GM12875 (cell line): ENCODE data around the gene PRKAG2.
A peak's percentile ranks its signal among the peaks of the same experiment; 100 is the strongest.

Source experiments
- H3K4me3 ChIP-seq: one replicate; pipeline ENCODE4 v1.5.1; 2011; ENCODE audit warnings: low read depth, low read length, control low read depth
- CTCF ChIP-seq: IDR thresholded peaks from 2 replicates; pipeline ENCODE4 v1.5.1; 2011; ENCODE audit warnings: low read depth, mild to moderate bottlenecking, control low read depth, inconsistent platforms, low read length, moderate library complexity, borderline replicate concordance; ENCODE audit not compliant: insufficient read depth

The PRKAG2 gene

DNA sequence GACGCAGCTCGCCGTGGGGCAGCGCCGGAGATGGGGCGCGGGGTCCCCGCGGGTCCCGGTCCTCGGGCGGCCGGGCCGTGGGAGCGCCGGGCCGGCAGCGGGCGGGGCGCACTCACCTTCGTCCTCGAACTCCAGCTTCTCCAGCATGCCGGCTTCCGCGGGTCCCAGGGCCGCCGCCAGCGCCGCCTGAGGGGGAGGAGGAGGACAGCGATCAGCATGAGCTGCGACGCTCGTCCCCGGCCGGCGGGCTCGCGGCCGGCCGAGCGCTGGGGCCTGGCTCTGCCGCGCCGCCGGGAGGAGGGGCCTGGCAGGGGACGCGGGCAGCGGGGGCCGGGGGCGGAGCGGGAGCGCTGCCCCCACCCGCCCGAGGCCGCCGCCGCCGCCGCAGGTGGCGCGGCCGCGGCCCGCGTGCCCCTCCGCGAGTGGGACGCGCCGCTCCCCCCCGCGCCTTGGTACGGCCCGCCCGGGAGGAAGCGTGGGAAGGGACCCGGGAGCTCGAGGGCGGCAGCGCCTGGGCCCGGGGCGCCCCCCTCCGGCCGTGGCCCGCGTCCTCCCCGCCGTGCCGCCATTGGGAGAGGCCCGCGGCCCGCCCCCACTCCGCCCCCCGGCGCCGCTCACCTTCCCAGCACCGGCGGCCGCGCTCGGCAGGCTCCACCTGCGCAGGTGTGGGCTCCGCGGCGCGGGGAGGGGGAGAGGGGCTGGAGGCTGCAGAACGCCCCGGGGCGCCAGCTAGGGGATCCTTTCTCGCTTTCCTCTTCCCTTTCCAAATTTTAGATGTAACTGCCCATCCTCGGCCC, 244.8 kb downstream of the PRKAG2 start:
- TF ChIP-seq CTCF, result peak; percentile 60
- H3K4me3 ChIP-seq, result peak overlapping the region; percentile 70

DNA sequence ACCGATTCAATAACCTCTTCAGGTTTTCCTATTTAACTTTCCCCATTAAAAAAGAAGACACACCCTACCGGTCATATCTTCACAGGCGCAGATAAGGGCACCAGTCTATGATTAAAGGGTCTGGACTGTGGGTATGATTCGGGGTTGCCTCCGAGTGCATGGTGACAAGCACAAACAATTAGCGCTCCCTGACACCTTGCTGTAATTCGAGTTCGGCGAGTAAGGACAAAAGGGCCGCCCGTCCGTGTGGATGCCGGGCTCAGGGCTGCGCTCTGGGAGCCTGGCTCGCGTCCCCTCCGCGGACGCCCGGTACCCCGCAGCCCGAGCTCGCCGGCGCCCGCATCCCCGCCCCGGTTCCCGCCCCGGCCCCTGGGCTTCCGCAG, 245.4 kb downstream of the PRKAG2 start:
- peak overlapping the region; percentile 70 for H3K4me3 ChIP-seq
- TF ChIP-seq CTCF, result no peak

GRCh38 chr7:151630851-151631569, 245.9 kb downstream of the PRKAG2 start:
- TF ChIP-seq CTCF, result no peak
- H3K4me3 ChIP-seq, result peak overlapping the region; percentile 70

- no peak for TF ChIP-seq CTCF
- H3K4me3 ChIP-seq, result no peak overlapping the region
These were observed 246.6 kb downstream of the PRKAG2 start for GRCh38 chr7:151630358-151630757.

DNA sequence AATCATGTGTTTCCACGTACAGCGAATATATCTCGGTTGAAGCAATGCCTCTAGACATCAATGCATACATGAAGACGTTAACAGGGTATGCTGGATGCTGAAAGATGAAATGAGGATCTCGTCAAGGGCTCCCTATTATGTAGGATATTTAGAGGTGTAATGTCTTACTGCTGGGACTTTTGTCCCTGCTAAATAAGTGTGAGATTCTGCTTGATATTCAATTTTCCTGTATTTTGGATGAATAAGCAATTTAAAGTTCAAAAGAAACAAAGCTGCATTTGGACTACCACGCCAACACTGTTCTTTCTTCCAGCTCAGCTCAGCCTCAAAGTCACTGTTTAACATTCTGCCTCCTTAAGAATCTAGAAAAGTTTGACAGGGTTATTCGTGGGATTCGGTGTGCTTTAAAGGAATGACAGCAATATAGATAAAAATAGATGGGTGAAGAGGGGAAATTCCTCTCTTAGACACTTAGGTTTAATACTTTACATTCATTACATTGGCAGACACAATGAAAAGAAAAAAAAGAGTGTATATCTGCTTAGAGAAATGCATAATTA, 247.1 kb downstream of the PRKAG2 start:
- H3K4me3 ChIP-seq, result no peak overlapping the region
- no peak for TF ChIP-seq CTCF

DNA sequence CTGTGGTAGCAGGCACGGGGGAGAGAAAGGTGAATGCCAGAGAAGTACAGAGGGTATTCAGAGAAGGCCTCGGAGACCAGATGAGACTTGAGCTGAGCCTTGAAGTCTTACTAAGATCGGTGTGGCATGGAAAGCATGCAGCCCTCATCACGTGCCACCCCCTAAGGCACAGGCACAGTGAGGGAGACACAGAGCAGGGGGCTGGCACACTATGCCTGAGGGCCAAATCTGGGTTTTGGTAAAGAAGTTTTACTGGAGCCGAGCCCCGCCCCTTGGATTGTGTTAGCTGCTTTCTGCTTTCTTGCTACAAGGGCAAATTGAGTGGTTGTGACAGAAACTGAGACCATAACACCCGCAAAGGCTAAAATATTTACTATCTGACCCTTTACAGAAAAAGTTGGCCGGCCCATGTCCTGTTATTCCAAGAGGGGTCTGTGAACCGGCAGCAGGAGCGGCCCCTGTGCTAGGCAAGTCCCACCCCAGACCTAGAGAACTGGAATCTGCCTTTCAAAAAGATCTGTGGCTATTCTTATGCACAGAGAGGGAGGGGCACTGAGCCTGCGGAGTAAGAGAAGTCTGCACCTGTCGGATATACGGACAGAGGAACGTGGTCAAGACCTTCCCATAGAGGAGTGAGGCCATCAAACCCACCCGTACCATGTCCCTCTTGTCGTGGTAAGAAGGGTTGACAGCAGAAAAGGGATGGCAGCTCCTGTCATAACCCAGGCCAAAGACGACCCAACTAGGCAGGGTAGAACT, 247.9 kb downstream of the PRKAG2 start:
- no peak overlapping the region for H3K4me3 ChIP-seq
- no peak for TF ChIP-seq CTCF
